DND-41 (cell line): Measurements from ENCODE around the gene VPS8.

Experiments used
- ATAC-seq: fragments of 200-7000 bp; cut with Tn5 transposase; 3 replicates; pipeline ENCODE4 v1.9.1; 2021; ENCODE audit warnings: low read depth; ENCODE audit not compliant: insufficient read depth
- DNase-seq: peaks from one replicate; pipeline ENCODE4 v3.0.0-alpha.2; 2020
- H2AFZ ChIP-seq: 2 replicates; pipeline ENCODE4 v1.6.0; 2012; ENCODE audit warnings: low read depth, low read length
- H3K27ac ChIP-seq: 2 replicates; pipeline ENCODE4 v1.5.1; 2012; ENCODE audit warnings: low read length, inconsistent platforms
- H3K27me3 ChIP-seq: fragments of 200-600 bp; sonication (generic); 2 replicates; pipeline ENCODE4 v1.6.0; 2012; ENCODE audit warnings: low read length, mild to moderate bottlenecking, inconsistent platforms; ENCODE audit not compliant: insufficient read depth, poor library complexity
- H3K36me3 ChIP-seq: 2 replicates; pipeline ENCODE4 v1.5.1; 2012; ENCODE audit warnings: low read length, inconsistent platforms; ENCODE audit not compliant: insufficient read depth
- H3K4me1 ChIP-seq: 2 replicates; pipeline ENCODE4 v1.5.1; 2012; ENCODE audit warnings: mild to moderate bottlenecking, low read length; ENCODE audit not compliant: insufficient read depth
- H3K4me2 ChIP-seq: 2 replicates; pipeline ENCODE4 v1.6.0; 2012; ENCODE audit warnings: mild to moderate bottlenecking, moderate library complexity, low read length, inconsistent platforms; ENCODE audit not compliant: insufficient read depth
- H3K4me3 ChIP-seq, 2 experiments: fragments of 200-600 bp in 1 of 2; shearing (Covaris generic) in 1 of 2; 2 replicates each; pipeline ENCODE4 v1.5.1; 2012 to 2016; ENCODE audit warnings: inconsistent platforms in 2 of 2, low read length in 2 of 2, mild to moderate bottlenecking in 2 of 2, low read depth in 1 of 2, moderate library complexity in 1 of 2
- H3K79me2 ChIP-seq: 2 replicates; pipeline ENCODE4 v1.6.0; 2012; ENCODE audit warnings: low read length, inconsistent platforms; ENCODE audit not compliant: insufficient read depth
- H3K9ac ChIP-seq: 2 replicates; pipeline ENCODE4 v1.6.0; 2012; ENCODE audit warnings: low read depth, mild to moderate bottlenecking, inconsistent platforms, low read length, moderate library complexity
- H3K9me3 ChIP-seq: 2 replicates; pipeline ENCODE4 v1.5.1; 2012; ENCODE audit warnings: low read length, moderate library complexity, mild to moderate bottlenecking, inconsistent platforms; ENCODE audit not compliant: insufficient read depth, severe bottlenecking
- H4K20me1 ChIP-seq: 2 replicates; pipeline ENCODE4 v1.6.0; 2012; ENCODE audit warnings: low read length; ENCODE audit not compliant: insufficient read depth
- EZH2 ChIP-seq: IDR thresholded peaks from 3 replicates; pipeline ENCODE4 v1.6.1; 2012; ENCODE audit warnings: borderline replicate concordance, low read depth, mild to moderate bottlenecking, moderate library complexity, low read length, inconsistent platforms; ENCODE audit not compliant: severe bottlenecking
- TF ChIP-seq, protein P1 (sequence below): IDR thresholded peaks from 2 replicates; pipeline ENCODE4 v1.5.1; 2012; ENCODE audit warnings: borderline replicate concordance, low read length, moderate library complexity, mild to moderate bottlenecking; ENCODE audit not compliant: poor library complexity, severe bottlenecking; ENCODE audit errors: extremely low read depth

Gene VPS8

DNA sequence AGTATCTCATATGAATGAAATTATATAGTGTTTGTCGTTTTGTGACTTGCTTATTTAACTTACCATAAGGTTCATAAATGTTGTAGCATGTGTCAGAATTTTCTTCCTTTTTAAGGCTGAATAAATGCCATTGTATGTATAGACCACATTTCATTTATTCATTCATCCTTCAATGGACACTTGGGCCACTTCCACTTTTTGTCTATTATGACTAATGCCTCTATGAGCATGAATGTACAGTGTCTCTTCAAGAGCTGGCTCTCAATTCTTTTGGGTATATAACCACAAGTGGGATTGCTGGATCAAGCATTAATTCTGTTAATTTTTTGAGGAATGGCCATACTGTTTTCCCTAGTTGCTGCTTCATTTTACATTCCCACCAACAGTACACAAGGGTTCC is 156.1 kb downstream of the VPS8 start:
- no peak for ATAC-seq
- Histone ChIP-seq H3K4me2 (no peak overlapping the region), H3K36me3 (peaks cover 31% of the 10 kb centered on the region)

DNA sequence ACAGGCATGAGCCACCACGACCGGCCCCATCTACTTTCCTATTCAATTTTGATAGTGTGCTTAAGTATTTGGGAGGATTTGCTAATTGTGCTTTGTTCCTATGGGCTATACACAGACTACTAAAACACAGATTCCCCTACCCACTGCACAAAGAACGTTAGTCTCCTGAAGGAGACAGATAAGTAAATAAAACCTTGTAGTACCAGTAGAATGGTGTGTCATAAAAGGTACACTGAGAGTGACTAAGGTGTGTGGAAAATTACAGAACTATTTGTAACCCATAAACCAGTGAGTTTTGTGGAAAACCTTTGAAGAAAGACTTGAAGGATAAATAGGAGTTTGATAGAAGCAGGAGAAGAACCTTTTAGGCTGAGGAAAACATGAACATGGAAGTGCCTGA is 158.2 kb downstream of the VPS8 start:
- Histone ChIP-seq H3K9me3 (no peaks in the 10 kb centered on the region), H3K9ac (no peak overlapping the region), H3K4me1 (no peaks in the 10 kb centered on the region), H2AFZ (no peak overlapping the region), H3K27me3 (no peaks in the 10 kb centered on the region), H3K4me3 (no peak overlapping the region), H3K27ac (no peak overlapping the region), H3K36me3 (peaks cover 26% of the 10 kb centered on the region), H4K20me1 (no peaks in the 10 kb centered on the region), H3K4me2 (no peak overlapping the region), H3K79me2 (no peaks in the 10 kb centered on the region)
- no peak for DNase-seq
- no peak for ATAC-seq
- TF ChIP-seq EZH2, result no peak
- TF ChIP-seq, protein P1, sequence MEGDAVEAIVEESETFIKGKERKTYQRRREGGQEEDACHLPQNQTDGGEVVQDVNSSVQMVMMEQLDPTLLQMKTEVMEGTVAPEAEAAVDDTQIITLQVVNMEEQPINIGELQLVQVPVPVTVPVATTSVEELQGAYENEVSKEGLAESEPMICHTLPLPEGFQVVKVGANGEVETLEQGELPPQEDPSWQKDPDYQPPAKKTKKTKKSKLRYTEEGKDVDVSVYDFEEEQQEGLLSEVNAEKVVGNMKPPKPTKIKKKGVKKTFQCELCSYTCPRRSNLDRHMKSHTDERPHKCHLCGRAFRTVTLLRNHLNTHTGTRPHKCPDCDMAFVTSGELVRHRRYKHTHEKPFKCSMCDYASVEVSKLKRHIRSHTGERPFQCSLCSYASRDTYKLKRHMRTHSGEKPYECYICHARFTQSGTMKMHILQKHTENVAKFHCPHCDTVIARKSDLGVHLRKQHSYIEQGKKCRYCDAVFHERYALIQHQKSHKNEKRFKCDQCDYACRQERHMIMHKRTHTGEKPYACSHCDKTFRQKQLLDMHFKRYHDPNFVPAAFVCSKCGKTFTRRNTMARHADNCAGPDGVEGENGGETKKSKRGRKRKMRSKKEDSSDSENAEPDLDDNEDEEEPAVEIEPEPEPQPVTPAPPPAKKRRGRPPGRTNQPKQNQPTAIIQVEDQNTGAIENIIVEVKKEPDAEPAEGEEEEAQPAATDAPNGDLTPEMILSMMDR, result no peak

More for the DNA sequence above, 156.1 kb downstream of the VPS8 start:
- Histone ChIP-seq H3K4me1 (no peaks in the 10 kb centered on the region), H3K9me3 (no peaks in the 10 kb centered on the region), H3K27me3 (no peaks in the 10 kb centered on the region), H2AFZ (no peak overlapping the region), H3K79me2 (no peaks in the 10 kb centered on the region), H4K20me1 (no peaks in the 10 kb centered on the region), H3K9ac (no peak overlapping the region), H3K27ac (no peak overlapping the region), H3K4me3 (no peak overlapping the region)
- TF ChIP-seq, protein P1, result no peak
- no peak for DNase-seq

DNA sequence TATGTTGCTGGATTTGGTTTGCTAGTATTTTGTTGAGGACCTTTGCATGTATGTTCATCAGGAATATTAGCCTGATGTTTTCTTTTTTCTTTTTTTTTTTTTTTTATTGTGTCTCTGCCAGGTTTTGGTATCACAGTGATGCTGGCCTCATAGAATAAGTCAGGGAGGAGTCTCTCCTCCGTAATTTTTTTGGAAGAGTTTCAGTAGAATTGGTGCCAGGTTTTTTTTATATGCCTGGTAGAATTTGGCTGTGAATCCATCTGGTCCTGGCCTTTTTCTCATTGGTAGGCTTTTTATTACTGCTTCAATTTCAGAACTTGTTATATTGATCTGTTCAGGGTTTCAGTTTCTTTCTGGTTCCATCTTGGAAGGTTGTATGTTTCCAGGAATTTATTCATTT is 165.8 kb downstream of the VPS8 start:
- no peak for ATAC-seq
- no peaks in the 10 kb centered on the region for H4K20me1 ChIP-seq
- no peaks in the 10 kb centered on the region for H3K27me3 ChIP-seq
- H3K9me3 ChIP-seq, result no peaks in the 10 kb centered on the region
- H3K27ac ChIP-seq, result no peak overlapping the region
- H3K4me3 ChIP-seq, result no peak overlapping the region
- TF ChIP-seq, protein P1, result no peak
- TF ChIP-seq EZH2, result no peak
- no peak overlapping the region for H2AFZ ChIP-seq
- DNase-seq, result no peak
- peaks cover 10% of the 10 kb centered on the region for H3K4me1 ChIP-seq
- no peaks in the 10 kb centered on the region for H3K79me2 ChIP-seq
- H3K4me2 ChIP-seq, result no peak overlapping the region
- no peaks in the 10 kb centered on the region for H3K36me3 ChIP-seq
- H3K9ac ChIP-seq, result no peak overlapping the region

DNA sequence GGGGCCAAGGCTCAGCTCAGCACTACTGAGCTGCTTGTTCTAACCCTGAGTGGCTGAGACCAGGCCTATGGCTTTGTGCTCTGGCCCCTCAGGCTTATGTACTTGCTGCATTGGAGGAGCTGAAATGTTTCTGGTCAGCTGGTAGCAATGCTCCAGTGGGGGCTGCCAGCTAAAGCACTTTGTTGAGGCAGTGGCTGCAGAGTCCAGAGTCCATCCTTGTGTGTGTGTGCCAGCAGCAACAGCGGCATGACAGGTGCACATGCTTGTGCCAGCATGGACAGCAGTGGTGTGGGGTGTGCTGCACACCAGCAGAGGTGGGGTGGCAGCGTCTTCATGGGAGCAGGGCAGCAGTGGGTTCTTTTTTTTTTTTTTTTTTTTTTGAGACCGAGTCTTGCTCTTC is 169.1 kb downstream of the VPS8 start:
- H3K4me2 ChIP-seq, result no peak overlapping the region
- DNase-seq (no peak), ATAC-seq (no peak)
- H3K9me3 ChIP-seq, result no peaks in the 10 kb centered on the region
- no peak overlapping the region for H3K9ac ChIP-seq
- H3K27me3 ChIP-seq, result no peaks in the 10 kb centered on the region
- peaks cover 11% of the 10 kb centered on the region for H3K4me1 ChIP-seq
- peaks cover 3% of the 10 kb centered on the region for H3K36me3 ChIP-seq
- H3K79me2 ChIP-seq, result no peaks in the 10 kb centered on the region
- TF ChIP-seq EZH2, result no peak
- TF ChIP-seq, protein P1, result no peak
- no peak overlapping the region for H3K27ac ChIP-seq
- H4K20me1 ChIP-seq, result no peaks in the 10 kb centered on the region
- no peak overlapping the region for H2AFZ ChIP-seq
- H3K4me3 ChIP-seq, result no peak overlapping the region
